Ascending aorta (tissue), 2 donors: ENCODE results near the gene CNTNAP2. TPM values are rescaled to one million over a fixed set of nuclear protein-coding genes. Genes with fewer than 3 reads are reported as not detected.

Experiments used
- DNase-seq, 2 donors: peaks; one replicate each; pipeline ENCODE4 v3.0.0-alpha.2; 2019; ENCODE audit warnings: low spot score in 2 of 2
- H3K27ac ChIP-seq, 2 donors: fragments of 200-600 bp; sonication (generic); one replicate each; pipeline ENCODE4 v1.5.1; 2016 to 2017; ENCODE audit warnings: mild to moderate bottlenecking in 1 of 2
- H3K27me3 ChIP-seq: fragments of 200-600 bp; sonication (generic); one replicate; pipeline ENCODE4 v1.5.1; 2017
- H3K36me3 ChIP-seq, 2 donors: fragments of 200-600 bp; sonication (generic); one replicate each; pipeline ENCODE4 v1.5.1; 2016
- H3K4me1 ChIP-seq, 2 donors: fragments of 200-600 bp; sonication (generic); one replicate each; pipeline ENCODE4 v1.5.1; 2016 to 2017; ENCODE audit warnings: mild to moderate bottlenecking in 1 of 2
- H3K4me3 ChIP-seq, 2 donors: fragments of 200-600 bp; sonication (generic); one replicate each; pipeline ENCODE4 v1.5.1; 2016 to 2017; ENCODE audit warnings: mild to moderate bottlenecking in 1 of 2
- H3K9me3 ChIP-seq, 2 donors: fragments of 200-600 bp; sonication (generic); one replicate each; pipeline ENCODE4 v1.5.1; 2016
- CTCF ChIP-seq, 3 experiments: fragments of 200-600 bp in 2 of 3; fragments of 450-650 bp in 1 of 3; sonication (generic) in 2 of 3; IDR thresholded peaks; one replicate each; pipeline ENCODE4 v1.5.1; 2016 to 2019; ENCODE audit warnings: antibody characterized with exemption in 3 of 3, mild to moderate bottlenecking in 1 of 3, moderate library complexity in 1 of 3
- intact Hi-C: fragments of 100-400 bp; cut with DNase I; formaldehyde crosslinking; loops from one replicate; pipeline ENCODE4 v1.15.1; 2023
- total RNA-seq: library from RNA; depleted of rRNA; stranded (reverse); fragments of >200 nt; gene quantifications from one replicate; pipeline ENCODE4 v1.1.0, GENCODE V29; 2016

The CNTNAP2 gene
- total RNA-seq, 1 donor from 2014 or later = not detected

GRCh38 chr7:148434887-148435286, 2318.3 kb downstream of the CNTNAP2 start:
- Histone ChIP-seq H3K27ac (no peak overlapping the region), H3K4me3 (no peak overlapping the region), H3K9me3 (no peaks in the 10 kb centered on the region), H3K36me3 (no peaks in the 10 kb centered on the region), H3K27me3 (no peaks in the 10 kb centered on the region), H3K4me1 (no peaks in the 10 kb centered on the region)
- no peak for TF ChIP-seq CTCF (IDR thresholded peaks at IDR 0.05)
- intact Hi-C loops = no loop called here
- DNase-seq = no peak

GRCh38 chr7:148435715-148436114, 2319.1 kb downstream of the CNTNAP2 start:
- H3K27me3 ChIP-seq = no peaks in the 10 kb centered on the region
- H3K4me1 ChIP-seq = no peaks in the 10 kb centered on the region
- H3K4me3 ChIP-seq = no peak overlapping the region
- no peaks in the 10 kb centered on the region for H3K9me3 ChIP-seq
- H3K27ac ChIP-seq = no peak overlapping the region
- H3K36me3 ChIP-seq = no peaks in the 10 kb centered on the region
- intact Hi-C loops = no loop called here
- DNase-seq = no peak
- TF ChIP-seq CTCF (IDR thresholded peaks at IDR 0.05) = no peak

- Histone ChIP-seq H3K27me3 (no peaks in the 10 kb centered on the region), H3K4me3 (no peak overlapping the region), H3K4me1 (no peaks in the 10 kb centered on the region), H3K36me3 (no peaks in the 10 kb centered on the region), H3K9me3 (no peaks in the 10 kb centered on the region), H3K27ac (no peak overlapping the region)
- intact Hi-C loops = no loop called here
- no peak for TF ChIP-seq CTCF (IDR thresholded peaks at IDR 0.05)
- DNase-seq = no peak
Observed at GRCh38 chr7:148436135-148436534, 2319.5 kb downstream of the CNTNAP2 start.

GRCh38 chr7:148436571-148436970, 2320.0 kb downstream of the CNTNAP2 start:
- Histone ChIP-seq H3K4me3 (no peak overlapping the region), H3K4me1 (no peaks in the 10 kb centered on the region), H3K36me3 (no peaks in the 10 kb centered on the region), H3K27ac (no peak overlapping the region), H3K9me3 (no peaks in the 10 kb centered on the region), H3K27me3 (no peaks in the 10 kb centered on the region)
- TF ChIP-seq CTCF (IDR thresholded peaks at IDR 0.05) = no peak
- no peak for DNase-seq
- intact Hi-C loops = no loop called here

GRCh38 chr7:148437043-148437442, 2320.4 kb downstream of the CNTNAP2 start:
- Histone ChIP-seq H3K9me3 (no peaks in the 10 kb centered on the region), H3K36me3 (no peaks in the 10 kb centered on the region), H3K27me3 (no peaks in the 10 kb centered on the region), H3K27ac (no peak overlapping the region), H3K4me3 (no peak overlapping the region), H3K4me1 (no peaks in the 10 kb centered on the region)
- DNase-seq = no peak
- intact Hi-C loops = no loop called here
- TF ChIP-seq CTCF (IDR thresholded peaks at IDR 0.05) = no peak

- no peak for TF ChIP-seq CTCF (IDR thresholded peaks at IDR 0.05)
- no peak for DNase-seq
- intact Hi-C loops = no loop called here
- Histone ChIP-seq H3K27me3 (no peaks in the 10 kb centered on the region), H3K36me3 (no peaks in the 10 kb centered on the region), H3K27ac (no peak overlapping the region), H3K9me3 (no peaks in the 10 kb centered on the region), H3K4me1 (no peaks in the 10 kb centered on the region), H3K4me3 (no peak overlapping the region)
Observed at GRCh38 chr7:148442141-148442655, 2325.6 kb downstream of the CNTNAP2 start.
